GM12801 (cell line): ENCODE results near the gene SMLR1.

ENCODE experiments used
- TF ChIP-seq, protein P1 (sequence below): IDR thresholded peaks from one replicate; pipeline ENCODE4 v1.5.1; 2011; ENCODE audit warnings: control low read depth; ENCODE audit not compliant: insufficient read length; ENCODE audit errors: extremely low read depth

Gene SMLR1

DNA sequence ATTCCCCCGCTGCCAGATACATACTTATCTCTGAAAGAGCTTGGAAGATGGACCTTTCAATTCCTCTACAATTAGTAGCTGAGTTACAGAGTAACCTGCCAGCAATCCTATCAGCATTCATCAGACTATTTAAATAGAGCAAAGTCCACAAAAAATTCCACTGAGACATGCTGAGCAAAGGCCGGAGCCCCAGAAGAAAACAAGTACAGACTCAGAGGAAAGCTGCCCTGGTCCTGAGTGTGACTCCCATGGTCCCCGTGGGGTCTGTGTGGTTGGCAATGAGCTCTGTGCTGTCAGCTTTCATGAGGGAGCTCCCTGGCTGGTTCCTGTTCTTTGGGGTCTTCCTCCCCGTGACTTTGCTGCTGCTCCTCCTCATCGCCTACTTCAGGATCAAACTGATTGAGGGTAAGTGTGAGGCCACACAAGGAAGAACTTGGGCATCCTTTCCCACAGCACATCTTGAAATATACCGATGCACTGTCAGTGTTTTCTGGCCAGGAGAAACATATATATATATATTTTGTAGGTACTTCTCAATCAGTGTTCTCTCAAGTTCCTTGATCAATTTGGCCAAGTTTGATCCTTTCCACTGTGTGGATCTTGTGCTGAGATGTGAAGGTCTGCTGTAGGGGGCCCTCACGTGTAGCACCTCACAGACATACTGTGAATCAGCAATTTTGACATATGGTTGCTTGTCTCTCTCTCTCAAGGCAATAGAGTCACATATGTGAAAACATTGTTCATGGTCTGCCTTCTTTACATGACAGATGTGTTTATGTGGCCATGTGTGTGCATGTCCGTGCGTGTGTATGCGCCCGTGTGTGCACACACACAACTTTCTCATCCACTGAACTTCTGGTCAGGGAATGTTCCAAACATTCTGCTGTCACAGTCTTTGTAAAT is at the start of gene SMLR1:
SMLR1 (plus strand) TSS at position 160 of the 903 bp plus-strand sequence; CDS start at position 168, 8 bp downstream.
- TF ChIP-seq, protein P1, sequence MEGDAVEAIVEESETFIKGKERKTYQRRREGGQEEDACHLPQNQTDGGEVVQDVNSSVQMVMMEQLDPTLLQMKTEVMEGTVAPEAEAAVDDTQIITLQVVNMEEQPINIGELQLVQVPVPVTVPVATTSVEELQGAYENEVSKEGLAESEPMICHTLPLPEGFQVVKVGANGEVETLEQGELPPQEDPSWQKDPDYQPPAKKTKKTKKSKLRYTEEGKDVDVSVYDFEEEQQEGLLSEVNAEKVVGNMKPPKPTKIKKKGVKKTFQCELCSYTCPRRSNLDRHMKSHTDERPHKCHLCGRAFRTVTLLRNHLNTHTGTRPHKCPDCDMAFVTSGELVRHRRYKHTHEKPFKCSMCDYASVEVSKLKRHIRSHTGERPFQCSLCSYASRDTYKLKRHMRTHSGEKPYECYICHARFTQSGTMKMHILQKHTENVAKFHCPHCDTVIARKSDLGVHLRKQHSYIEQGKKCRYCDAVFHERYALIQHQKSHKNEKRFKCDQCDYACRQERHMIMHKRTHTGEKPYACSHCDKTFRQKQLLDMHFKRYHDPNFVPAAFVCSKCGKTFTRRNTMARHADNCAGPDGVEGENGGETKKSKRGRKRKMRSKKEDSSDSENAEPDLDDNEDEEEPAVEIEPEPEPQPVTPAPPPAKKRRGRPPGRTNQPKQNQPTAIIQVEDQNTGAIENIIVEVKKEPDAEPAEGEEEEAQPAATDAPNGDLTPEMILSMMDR: no peak

DNA sequence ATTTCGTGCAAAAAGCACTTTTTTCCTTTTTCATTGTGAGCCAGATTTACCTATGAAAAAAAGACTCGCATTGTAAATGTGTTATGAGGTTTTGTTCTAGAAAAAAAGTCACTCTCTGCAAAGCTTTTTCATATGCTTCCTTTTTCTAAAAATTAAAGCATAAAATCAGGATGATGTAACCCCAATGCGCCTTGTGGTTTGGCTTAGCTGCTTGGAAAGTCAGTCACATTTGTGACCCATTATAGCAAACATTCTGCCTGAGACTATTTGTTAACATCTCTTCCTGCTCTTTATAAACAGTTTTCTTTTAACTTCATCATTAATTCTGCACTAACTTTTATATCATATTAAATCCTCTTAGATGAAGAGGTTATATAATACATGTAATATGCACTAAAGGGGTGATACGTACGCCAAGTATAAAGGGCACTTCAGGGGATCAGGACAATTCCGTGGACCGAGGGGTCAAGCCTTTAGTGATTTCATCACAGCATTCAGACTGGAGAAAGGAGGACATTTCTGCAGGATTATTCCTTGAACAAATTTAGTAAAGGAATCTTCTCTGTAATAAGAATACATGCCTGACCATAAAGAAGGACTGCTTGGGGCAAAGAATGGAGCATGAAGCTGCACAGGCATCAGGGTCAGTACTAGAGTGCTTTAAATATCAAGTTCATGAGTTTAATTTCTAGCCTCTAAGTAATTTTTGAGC is 48.1 kb upstream of the SMLR1 start:
- TF ChIP-seq, protein P1: no peak

DNA sequence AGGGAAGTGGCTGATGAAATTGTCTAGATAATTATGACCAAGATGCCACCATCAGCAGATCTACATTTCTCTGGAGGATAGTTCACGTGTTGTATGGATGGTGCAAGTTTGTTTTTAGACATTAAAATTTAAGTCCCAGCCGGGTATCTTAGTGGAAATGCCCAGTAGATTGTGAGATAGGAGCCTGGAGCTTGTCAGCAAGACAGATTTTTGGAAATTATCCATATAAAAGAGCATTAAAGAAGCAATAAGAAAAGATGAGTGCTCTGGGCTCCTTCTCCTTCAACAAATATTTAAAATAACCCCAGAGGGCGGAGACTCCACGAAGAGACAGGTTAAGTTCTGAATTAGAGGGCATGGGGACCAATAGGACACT is 47.6 kb upstream of the SMLR1 start:
- TF ChIP-seq, protein P1: no peak

DNA sequence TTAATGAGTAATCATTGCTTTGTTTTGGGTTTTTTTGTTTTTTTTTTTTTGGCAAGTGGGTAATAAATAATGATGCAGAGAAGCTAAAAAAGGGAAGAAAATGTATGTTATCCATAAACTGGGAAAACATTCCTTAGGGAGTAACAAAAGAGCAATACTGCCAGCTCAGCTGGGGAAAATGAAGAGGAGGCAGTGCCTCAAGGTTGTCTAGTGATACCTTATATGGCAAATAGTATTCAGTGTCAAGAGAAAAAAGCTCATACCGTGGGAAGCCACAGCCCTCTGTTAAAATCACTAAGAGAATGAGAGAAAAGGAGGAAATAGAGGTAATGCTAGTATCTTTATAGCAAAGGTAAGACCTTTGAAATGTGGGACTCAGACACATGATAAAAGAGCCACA is 47.1 kb upstream of the SMLR1 start:
- TF ChIP-seq, protein P1: no peak

DNA sequence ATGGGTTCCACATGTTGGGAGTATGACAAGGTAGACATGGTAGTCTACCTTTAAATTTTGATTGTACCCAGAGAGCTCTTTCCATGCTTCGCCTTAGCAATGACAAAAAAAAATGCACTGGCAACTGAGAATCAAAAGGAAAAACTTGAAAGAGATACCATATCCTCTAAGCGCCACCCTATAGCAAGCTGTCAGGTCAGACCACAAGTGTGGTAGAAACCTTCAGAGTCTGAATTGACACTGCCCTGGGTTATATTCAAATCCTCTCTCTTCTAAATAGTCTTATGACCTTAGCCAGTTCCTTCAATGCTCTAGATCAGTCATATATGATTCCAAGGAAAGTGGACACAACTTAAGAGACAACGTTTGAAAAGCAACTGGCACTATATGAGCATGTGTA is 45.6 kb upstream of the SMLR1 start:
- TF ChIP-seq, protein P1: no peak

DNA sequence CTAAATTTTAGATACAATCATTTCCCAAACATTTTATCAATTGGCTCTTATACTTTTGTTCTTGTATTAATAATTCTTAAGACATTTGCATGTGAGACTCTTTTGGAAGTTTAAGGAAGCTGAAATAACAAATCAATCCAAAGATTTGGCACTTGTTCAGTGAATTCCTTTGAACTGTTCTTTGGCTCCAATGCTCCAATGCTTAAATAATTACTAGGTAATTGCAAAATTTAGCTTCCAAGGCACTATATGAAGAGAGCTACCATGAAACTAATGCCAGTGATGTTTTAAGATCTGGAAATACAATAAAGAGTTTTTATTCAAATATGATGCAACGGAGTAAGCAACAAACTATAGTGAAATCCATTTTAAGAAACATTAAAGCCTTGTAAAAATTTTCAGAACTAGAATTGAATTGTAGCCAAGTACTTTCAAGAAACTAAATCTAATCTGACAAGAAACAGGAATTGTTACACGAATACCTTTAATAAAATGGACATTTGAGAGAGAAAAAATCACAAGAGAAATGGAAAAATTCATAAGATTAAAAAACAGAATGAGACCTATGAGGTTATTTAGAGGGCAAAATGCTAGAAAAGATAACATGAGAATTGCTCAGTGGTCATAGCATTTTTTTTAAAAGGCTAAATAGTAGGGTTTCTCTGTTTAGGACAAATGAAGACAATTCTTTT is 43.6 kb upstream of the SMLR1 start:
- TF ChIP-seq, protein P1: no peak
